HCEC 1CT (cell line): ENCODE data around the gene AGPAT4.
A peak's percentile ranks its signal among the peaks of the same experiment; 100 is the strongest.
"Not testable (repeated sequence)": the region's sequence is repeated elsewhere in the genome, so short reads cannot be mapped to it uniquely, and the experiment has no call there.

Experiments
- DNase-seq: peaks from one replicate; pipeline ENCODE4 v3.0.0-alpha.2; 2017

The AGPAT4 gene

DNA sequence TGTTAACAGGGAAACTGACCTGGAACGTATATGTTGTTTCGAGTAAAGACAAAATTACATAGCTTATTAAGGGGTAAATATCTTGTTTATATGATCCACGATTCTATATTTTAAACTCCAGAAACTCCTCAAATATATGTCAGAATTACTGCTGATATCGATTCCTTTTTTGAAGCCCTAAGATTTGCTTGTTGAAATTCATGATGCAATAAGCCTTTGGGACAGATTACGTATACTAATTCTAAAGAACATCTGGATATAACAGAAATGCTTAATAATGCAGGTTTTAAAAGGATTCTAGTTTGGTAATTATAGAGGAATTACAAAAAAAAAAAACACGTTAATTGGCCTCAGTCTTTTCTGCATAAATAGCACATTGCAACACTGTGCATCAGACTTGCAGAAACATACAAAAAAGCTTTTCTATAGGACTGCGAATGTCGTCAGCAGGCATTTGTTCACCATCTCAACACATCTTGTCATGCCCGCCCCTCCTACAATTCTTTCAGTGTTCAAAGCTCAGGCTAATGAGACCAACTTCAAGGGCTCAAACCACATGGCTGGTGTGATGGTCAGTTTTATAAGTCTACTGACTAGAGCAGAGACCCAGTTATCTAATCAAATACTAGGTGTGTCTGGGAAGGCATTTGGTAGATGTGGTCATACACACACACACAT lies 74.9 kb downstream of the AGPAT4 start:
- DNase-seq, result no peak

DNA sequence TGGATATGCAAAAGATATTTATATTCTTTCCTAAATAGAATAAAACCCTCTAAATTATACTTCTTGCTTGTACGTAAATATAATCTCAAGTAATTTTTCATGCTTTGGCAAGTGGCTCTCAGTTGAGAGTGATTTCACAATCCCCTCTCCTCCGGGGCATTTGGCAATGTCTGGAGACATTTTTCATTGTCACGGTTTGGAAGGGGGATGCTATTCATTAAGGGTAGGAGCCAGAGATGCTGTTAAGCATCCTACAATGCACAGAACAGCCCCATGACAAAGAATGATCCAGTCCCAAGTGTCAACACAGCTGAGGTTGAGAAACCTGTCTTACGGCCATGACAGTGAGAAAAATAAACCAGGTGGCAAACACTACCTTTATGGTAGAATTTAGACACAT lies 75.7 kb downstream of the AGPAT4 start:
- no peak for DNase-seq

DNA sequence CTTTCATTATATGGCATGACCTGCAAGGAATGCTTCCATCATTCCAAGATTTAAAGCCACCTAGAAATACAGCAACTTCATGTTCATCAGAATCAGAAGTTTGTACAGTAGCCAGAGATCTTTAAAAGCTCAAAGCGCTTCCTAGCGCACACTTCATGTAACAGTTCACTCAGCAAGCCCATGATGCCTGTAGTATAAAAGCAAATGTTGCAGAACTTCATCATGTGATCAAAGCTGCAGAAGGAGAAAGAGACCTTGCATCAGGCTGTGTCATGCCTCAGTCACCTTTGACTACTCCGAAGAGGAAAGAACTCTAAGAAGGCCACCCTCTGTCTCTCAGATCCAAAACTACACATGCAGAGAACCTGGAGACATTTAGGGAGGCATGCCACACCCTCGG lies 78.5 kb downstream of the AGPAT4 start:
- DNase-seq, result no peak

DNA sequence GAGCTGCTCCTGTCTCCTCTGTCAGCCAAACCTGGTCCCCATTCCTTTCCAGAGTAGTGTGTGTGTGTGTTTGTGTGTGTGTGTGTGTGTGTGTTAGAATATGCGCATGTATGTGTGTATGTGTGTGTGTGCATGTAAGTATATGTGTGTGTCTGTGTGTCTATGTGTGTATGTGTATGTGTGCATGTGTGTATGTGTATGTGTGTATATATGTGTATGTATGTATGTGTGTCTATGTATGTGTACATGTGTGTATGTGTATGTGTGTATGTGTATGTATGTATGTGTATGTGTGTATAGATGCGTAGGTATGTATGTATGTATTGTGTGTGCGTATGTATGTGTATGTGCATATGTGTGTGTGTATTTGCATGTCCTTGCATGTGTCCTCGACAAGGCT lies 79.5 kb downstream of the AGPAT4 start:
- DNase-seq, result no peak

DNA sequence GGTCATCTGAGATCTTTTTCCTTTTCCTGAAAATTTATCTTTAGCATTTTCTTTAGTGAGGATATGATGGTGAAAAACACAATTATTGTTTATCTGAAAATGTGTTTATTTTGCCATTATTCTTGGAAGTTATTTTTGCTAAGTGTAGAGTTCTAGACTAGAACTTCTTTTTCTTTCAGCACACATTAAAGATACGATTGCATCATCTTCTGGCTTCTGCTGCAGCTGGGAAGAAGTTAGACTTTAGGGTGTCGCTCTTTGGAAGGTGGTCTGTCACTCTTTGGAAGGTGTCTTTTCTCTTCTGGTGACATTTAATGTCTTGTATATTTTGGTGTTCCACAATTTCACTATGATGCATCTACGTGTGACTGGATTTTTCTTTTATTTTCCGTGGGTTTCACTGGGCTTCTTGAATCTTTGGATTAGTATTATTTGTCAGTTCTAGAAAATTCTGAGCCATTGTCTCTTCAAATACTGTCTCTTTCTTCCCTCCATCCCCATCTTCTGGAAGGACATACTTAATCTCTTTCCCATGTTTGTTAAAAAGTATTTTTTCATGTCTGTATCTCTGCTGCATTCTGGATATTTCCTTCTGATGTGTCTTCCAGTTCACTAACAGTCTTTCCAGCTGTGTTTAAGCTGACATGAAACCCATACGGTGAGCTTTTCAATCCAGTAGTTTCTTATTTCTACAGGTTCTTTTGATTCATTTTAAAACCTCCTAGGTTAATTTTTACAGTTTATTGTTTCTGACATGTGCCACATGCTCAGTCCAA lies 81.0 kb downstream of the AGPAT4 start:
- no peak for DNase-seq

DNA sequence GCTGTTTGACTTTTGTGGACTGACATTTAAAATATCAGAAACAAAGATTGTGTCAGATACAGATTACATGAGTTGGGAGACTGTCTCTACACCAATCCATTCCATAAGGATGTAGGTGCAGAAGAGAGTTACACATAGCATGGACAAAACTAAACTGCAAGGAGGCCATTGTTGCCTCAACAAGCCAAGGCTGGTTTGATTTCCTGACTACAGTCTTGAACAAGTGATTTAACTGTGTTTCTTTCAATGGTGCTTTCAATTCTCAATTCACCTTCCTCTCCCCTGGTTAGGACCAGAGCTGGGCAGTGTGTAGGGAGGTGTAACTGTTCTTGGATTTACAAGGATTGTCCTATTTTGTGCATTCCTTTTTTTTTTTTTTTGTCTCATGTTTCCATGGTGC lies 82.2 kb downstream of the AGPAT4 start:
- no peak for DNase-seq

DNA sequence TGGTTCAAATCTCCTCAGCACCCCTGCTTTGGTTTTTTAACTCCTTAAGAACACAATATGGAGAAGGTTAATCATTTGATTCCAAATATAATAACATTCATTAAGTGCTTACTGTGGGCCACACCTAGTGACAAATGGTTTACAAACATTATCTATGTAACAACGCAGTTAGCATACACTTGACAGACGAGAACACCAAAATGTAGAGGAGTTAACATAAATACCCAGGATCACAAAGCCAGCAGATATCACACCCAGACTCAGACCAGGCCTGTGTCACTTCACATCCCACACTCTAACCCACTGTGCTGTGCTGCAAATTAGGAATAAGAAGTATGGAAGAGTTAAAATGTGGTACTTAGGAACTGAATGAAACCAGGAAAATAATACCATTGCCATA lies 82.9 kb downstream of the AGPAT4 start:
- no peak for DNase-seq

DNA sequence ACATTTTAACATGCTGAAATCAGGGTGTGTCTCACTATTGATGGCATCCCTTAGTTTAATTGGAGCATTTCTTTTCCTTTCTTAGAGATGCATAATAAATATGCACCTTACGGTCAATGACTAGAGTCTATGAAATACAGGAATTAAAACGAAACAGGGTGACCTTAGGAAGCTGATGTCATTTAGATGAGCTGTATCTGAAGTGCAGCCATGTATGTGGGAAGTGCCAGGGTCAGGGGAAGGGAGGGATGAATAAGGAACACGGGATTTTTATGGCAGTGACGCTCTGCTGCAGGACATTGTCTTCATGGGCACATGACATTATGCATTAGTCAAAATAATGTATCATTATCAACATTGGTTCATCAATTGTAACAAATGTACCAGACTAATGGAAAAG lies 84.0 kb downstream of the AGPAT4 start:
- no peak for DNase-seq

DNA sequence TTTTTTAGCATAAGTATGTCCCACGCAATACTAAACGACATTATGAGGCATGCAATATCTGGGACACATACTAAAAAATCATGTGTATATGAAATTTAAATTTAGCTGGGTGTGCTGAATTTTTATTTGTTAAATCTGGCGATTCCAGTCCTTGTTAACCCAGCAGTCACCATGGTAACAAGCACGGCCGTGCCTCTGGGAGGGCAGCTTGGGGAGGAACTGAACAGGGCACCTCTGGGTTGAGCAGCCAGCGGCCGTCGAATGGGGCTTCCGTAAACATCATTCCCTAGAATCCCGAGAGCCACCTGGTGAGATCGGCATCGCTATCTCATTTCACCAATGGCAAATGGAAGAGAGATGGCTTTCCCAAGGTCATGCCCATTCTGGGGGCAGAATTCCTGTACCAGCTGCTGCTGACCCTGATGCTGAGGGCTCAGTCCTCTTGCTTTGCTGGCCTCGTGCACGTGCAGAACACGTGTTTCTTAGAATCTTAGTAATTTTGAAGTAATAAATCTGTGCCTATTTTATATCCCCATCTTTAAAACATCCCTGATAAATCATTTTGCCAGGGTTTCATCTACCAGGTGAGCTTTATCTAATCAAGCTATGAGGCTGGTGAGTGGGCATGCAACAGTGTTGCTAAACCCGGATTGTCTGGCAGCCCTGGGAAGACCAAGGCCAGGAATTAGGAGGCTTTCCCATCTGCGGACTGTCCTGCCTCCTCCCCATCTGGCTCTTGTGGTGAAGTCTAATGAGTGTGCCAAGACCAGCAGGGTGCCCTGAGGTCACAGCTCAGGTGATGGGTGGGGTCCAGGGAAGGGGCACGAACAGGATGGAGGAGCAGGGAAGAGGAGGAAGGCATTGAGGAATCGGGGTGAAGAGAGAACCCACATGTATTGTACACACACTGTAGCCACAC lies 85.1 kb downstream of the AGPAT4 start:
- DNase-seq, result no peak

DNA sequence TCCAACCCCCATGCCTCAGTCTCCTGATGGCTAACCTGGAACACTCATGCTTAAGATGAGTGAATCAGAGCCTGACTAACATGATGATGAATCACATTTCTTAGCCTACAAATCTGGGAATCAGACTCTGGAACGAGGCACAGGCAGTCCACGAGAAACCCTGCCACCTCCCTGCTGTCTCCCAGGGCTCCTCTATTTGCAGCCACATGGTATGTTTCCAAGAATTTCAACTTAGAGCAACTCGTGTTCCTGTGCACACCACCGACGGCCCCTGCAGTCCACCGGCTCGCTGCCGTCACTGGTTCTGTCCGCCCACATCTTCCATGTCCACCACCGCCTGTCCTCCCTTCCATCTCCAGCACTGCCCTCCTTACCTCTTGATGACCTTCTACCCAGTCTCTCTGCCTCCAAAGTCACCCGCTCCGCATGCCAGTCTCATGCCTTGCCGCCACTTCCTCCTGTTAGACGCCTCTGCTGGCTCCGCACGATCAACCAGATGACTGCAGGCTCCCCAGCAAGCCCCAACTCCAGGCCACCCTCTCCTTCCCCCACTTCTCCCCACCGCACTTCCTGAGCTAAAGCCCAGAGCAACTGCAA lies 87.6 kb downstream of the AGPAT4 start:
- peak; percentile 93 for DNase-seq

DNA sequence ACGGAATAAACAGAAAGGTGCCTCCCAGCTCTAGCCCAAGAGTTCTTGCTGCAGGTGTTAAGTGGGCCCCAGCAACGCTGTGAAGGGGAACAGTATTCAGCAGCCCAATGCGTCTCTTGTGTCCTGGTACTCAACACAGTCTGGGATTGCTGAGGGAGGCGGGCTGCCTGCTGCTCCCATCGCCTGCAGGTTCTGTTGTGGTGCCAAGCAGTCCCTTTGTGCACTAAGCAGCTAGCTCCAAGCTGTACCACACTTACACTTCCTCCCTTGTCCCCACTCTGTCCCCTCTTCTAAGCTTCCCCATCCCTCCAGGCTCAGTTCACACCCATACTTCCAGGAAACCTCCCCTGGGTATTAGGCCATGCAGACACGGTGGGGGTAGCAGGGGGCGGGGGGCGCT lies 92.7 kb downstream of the AGPAT4 start:
- DNase-seq, result no peak

DNA sequence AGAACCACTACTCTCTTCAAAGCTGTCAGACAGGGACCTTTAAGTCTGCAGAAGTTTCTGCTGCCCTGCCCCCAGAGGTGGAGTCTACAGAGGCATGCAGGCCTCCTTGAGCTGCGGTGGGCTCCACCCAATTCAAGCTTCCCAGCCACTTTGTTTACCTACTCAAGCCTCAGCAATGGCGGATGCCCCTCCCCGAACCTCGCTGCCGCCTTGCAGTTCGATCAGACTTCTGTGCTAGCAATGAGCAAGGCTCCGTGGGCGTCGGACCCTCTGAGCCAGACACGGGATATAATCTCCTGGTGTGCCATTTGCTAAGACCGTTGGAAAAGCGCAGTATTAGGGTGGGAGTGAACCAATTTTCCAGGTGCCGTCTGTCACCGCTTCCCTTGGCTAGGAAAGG lies 95.7 kb downstream of the AGPAT4 start:
- DNase-seq, result not testable (repeated sequence)

DNA sequence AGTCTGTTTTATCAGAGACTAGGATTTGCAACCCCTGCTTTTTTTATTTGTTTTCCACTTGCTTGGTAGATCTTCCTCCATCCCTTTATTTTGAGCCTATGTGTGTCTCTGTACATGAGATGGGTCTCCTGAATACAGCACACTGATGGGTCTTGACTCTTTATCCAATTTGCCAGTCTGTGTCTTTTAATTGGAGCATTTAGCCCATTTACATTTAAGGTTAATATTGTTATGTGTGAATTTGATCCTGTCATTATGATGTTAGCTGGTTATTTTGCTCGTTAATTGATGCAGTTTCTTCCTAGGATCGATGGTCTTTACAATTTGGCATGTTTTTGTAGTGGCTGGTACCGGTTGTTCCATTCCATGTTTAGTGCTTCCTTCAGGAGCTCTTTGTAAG lies 97.4 kb downstream of the AGPAT4 start:
- DNase-seq, result not testable (repeated sequence)

DNA sequence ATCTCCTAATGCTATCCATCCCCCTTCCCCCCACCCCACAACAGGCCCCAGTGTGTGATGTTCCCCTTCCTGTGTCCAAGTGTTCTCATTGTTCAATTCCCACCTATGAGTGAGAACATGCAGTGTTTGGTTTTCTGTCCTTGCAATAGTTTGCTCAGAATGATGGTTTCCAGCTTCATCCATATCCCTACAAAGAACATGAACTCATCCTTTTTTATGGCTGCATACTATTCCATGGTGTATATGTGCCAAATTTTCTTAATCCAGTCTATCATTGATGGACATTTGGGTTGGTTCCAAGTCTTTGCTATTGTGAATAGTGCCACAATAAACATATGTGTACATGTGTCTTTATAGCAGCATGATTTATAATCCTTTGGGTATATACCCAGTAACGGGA lies 101.1 kb downstream of the AGPAT4 start:
- not testable (repeated sequence) for DNase-seq

DNA sequence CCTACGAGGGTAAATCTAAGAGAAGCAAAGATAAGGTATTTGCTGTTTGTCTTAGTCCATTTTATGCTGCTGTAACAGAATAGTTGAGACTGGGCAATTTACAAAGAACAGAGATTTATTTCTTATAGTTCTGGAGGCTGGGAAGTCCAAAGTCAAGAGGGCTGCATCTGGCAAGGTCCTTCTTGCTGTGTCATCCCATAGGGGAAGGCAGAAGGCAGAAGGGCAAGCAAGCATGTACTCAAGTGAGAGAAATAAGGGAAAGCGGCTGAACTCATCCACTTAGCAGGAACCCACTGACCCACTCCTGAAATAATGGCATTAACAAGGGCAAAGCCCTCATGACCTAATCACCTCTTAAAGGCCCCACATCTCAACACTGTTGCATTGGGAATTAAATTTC lies 102.7 kb downstream of the AGPAT4 start:
- DNase-seq, result no peak

DNA sequence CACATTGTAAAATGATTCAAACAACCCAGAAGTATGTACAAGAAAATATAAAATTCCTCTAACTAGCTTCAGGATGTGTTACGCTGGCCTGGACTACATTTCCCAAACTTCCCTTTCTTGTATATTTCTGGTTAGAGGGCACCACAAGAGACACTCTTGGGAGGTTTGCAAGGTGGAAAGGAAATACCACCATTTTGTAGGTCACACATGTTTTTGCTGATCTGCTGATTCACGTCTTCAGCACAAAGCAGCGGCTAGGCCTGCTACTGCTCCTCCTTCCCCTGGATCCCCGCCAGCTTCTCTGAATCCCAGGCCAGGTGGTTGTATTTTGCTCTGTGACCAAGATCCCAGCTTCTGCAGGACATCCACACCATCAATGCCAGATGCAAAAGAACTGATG lies 104.2 kb downstream of the AGPAT4 start:
- DNase-seq, result peak; percentile 43

DNA sequence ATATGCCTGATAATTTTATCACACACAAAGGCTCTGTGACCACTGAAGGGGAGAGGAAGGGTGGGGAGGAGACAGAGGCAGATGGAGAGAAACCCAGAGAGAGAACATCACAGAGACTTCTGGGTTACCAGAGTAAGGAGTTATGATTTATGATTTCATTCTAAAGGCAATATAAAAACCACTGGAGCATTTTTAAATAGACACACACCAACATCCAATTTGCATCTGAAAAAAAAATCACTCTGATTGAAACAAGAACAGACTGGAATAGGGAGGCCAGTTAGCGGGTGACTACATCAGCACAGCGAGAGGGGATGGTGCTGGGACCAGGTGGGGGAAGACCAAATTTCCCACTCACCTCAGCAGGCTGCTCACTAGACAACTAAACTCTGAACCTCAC lies 104.8 kb downstream of the AGPAT4 start:
- peak; percentile 16 for DNase-seq

DNA sequence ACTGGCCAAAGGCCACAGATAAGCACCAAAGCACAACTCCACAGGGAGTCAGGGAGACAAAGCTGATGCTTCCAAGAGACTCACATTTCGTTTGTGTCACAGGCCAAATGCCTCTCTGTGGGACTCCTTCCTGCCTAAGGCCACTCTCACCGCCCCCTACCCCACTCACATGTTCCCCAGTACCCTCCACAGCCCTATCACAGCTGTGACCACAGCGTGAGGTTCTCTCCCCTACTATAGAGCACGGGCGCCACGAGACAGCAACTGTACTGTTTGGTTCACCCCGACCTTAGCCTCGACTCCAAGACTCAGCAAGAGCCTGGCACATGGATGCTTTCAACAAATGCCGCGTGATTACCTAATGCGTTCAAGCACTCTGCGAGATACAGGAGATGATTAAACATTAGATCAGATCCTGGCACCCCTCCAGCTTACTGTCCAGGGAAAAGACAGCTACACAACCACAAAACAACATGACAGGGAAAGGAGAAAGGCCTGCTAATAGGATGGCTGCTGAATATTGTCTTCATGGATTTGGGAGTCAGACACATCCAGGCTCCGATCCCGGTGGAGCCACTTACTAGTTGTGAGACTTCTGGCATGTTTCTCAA lies 105.5 kb downstream of the AGPAT4 start:
- DNase-seq, result peak; percentile 99

DNA sequence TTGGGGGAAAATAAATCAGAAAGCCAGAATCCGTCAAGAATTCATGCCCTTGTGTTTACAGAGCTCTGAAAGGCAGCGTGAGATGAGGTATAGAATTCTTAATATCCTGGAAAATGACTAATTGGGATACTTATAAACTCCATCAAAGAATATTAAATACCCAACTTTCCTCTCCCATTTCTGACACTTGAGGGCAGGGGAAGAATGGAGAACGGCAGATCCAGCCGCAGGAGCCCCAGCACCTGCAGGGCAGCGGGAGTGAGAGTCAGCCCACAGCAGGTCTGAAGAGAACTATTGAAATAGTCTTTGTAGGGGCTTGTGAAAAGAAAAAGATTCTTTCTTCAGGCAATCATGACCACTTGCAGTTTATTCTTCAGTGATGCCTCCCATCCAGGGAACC lies 107.2 kb downstream of the AGPAT4 start:
- DNase-seq, result no peak

DNA sequence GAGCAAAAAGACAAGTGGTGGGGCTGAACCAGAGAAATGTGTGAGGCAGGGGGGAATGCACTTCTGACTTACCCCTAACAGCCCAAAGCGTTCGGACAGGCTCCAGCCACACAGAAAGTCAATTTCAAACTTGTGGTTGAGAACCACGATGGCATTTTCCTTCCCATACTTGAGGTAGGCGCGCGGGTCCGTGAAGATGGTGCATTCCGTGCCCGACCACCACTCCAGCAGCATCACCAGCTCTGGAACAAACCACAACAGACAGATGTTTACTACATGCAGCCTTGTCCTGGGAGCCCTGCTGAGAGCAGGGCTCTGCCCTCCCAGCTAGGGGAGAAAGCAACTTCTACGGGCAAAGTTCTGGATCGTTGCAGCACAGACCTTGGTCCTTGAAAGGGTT lies 107.7 kb downstream of the AGPAT4 start:
- no peak for DNase-seq

DNA sequence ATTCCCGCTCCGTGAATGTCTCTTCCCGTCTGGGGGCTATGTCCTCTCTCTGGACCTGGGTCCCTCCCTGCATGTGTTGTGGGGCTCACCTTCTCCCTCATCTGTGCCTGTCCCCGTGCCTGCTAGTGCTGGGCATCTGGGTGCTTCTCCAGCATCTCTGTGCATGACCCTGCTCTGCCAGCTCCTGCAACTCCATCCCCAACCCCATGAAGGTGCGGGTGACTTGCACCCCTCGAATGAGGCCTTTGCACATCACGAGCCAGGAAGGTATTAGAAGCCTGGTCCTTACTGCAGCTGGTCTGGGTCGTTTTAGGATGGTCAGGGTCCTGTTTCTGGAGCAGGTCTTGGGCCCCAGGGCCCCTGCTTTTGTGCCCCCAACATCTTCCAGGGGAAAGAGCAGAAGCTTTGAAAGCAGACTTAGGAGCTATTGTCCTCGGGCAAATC lies 109.7 kb downstream of the AGPAT4 start:
- no peak for DNase-seq

DNA sequence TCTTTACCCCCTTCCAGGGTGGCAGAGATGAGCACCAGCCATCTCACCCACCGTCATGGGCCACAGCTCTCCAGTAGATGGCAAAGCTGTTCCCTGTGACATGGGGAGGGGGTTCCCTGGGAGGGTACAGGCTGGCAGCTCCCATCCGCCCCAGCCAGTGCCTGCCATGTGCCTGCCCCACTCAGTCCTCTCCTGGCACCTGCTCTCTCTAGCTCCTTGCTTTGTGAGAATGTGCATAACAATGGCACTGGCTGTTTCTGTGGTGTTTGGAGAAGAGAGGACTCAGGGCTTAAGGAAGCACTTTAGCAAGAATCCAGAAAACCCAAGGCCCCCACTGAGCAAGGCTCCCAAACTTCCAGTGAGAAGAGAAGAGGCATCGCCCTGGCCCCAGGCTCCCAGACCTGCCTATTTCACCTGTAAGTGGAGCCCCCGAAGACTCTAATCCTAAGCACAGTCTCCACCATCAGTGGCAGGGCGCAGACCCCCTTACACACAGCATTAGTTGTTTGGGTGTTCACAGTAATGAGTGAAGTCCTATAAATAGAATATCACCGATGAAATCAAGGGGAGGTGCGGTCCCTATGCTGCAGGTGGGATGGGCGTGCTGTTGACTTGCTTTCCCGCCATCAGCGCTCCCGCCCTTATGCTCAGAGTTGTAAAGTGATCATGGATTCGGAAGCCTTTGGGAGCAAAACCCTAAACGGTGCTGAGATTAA lies 110.2 kb downstream of the AGPAT4 start:
- DNase-seq, result no peak
